ENCODE data around the gene CTNNA3. TPM values are rescaled to one million over a fixed set of nuclear protein-coding genes. Genes with fewer than 3 reads are reported as not detected.

Gene CTNNA3
- total RNA-seq, 1 experiment from 2014 or later, result 0.20 TPM

DNA sequence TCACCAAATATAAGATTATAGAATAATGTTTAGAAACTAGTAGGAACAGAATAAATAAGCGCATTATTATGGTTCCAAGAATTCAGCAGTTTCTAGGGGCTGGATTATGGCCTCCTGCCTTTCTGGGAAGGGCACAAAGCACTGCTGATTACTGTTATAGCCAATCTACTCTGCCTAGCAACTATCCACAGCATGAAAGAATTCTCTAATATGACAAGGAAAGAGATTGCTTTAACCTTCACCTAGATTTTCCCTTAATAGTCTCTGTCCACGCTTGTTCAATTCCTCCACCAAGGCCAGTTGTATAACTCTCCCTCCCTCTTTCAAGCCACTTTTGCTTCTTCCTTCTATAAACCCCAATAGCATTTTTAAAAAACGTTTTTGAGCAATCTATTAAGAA, 1803.7 kb downstream of the CTNNA3 start:
- no peaks in the 10 kb centered on the region for H3K9me3 Mint-ChIP-seq (ENCODE audit: unreplicated experiment)
- intact Hi-C loops (cut with micrococcal nuclease; ENCODE audit: unreplicated experiment), result no loop called here
- Histone ChIP-seq H3K27me3 (replicated peaks; ENCODE audit: control insufficient read depth, insufficient read depth, low read length) (no peaks in the 10 kb centered on the region), H3K4me1 (peaks cover 4% of the 10 kb centered on the region; the same call in 1 of the 2 replicates), H3K36me3 (ENCODE audit: control insufficient read depth, insufficient read depth, low read length) (no peaks in the 10 kb centered on the region), H3K9me3 (no peaks in the 10 kb centered on the region), H3K4me3 (ENCODE audit: low read depth, low read length) (no peak overlapping the region)
- H3K27me3 Mint-ChIP-seq (ENCODE audit: insufficient read depth, unreplicated experiment), result no peaks in the 10 kb centered on the region
- ChIA-PET CTCF (no interaction called here), POLR2A (no interaction called here)
- no TSS peak for BruUV-seq (replicated peaks)
- TF ChIP-seq, protein P1, sequence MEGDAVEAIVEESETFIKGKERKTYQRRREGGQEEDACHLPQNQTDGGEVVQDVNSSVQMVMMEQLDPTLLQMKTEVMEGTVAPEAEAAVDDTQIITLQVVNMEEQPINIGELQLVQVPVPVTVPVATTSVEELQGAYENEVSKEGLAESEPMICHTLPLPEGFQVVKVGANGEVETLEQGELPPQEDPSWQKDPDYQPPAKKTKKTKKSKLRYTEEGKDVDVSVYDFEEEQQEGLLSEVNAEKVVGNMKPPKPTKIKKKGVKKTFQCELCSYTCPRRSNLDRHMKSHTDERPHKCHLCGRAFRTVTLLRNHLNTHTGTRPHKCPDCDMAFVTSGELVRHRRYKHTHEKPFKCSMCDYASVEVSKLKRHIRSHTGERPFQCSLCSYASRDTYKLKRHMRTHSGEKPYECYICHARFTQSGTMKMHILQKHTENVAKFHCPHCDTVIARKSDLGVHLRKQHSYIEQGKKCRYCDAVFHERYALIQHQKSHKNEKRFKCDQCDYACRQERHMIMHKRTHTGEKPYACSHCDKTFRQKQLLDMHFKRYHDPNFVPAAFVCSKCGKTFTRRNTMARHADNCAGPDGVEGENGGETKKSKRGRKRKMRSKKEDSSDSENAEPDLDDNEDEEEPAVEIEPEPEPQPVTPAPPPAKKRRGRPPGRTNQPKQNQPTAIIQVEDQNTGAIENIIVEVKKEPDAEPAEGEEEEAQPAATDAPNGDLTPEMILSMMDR (IDR thresholded peaks at IDR 0.05; ENCODE audit: insufficient read depth in 1 of 2, low read depth in 1 of 2, low read length in 1 of 2, severe bottlenecking in 1 of 2, unreplicated experiment in 1 of 2), result no peak
- DNase-seq, result no peak
- H3K4me1 Mint-ChIP-seq (ENCODE audit: low read depth, unreplicated experiment), result peaks cover 6% of the 10 kb centered on the region
- H3K36me3 Mint-ChIP-seq (ENCODE audit: insufficient read depth, unreplicated experiment), result no peaks in the 10 kb centered on the region
- no peak overlapping the region for H3K27ac Mint-ChIP-seq (ENCODE audit: unreplicated experiment)
- no peak overlapping the region for H3K4me3 Mint-ChIP-seq (ENCODE audit: unreplicated experiment)

DNA sequence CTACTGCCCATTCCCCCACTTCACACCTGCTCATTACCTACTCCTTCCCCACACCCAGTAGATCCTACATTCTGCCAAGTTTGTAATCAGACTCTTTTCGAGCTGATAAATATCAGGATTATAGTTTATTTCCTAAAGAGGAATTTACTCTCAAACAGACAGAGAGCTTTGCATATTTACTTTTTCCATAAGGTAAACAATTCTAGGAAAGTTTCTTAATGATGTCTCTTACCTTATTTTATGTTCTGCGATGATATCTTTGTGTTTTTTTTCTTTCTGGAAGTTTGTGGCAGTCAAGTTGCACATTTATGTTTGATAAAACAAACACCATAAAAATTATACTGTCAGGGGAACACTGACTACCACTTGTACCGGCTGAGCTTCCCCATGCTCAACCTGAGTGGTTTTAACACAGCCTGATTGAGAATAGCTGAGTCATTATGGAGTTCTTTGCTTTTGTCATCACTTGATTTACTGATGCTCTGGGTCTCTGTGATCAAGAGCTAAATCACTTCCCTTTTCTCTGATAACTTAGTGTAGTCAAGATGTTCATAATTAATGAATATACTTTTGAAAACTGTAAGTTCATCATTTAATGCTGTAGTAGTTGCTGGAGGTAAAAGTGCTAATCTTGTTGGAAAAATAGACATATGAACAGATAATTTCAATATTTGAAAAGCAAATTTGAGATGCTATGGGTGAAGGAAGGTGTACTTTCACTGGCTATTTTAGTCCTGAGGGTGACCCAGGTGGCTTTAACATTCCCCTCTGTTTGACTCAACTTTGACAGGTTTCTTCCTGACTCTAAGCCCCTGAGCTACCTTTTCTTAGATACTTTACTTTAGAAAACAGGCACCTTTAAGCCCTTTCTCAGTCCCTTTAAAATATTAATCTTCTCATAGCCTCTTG, 1804.7 kb downstream of the CTNNA3 start:
- Mint-ChIP-seq H3K9me3 (ENCODE audit: unreplicated experiment) (no peaks in the 10 kb centered on the region), H3K4me3 (ENCODE audit: unreplicated experiment) (no peak overlapping the region), H3K27me3 (ENCODE audit: insufficient read depth, unreplicated experiment) (no peaks in the 10 kb centered on the region), H3K4me1 (ENCODE audit: low read depth, unreplicated experiment) (peaks cover 6% of the 10 kb centered on the region), H3K36me3 (ENCODE audit: insufficient read depth, unreplicated experiment) (no peaks in the 10 kb centered on the region), H3K27ac (ENCODE audit: unreplicated experiment) (no peak overlapping the region)
- no TSS peak for BruUV-seq (replicated peaks)
- no peaks in the 10 kb centered on the region for H3K36me3 ChIP-seq (ENCODE audit: control insufficient read depth, insufficient read depth, low read length)
- H3K4me3 ChIP-seq (ENCODE audit: low read depth, low read length), result no peak overlapping the region
- H3K9me3 ChIP-seq, result no peaks in the 10 kb centered on the region
- intact Hi-C loops (cut with micrococcal nuclease; ENCODE audit: unreplicated experiment), result no loop called here
- H3K4me1 ChIP-seq, result peaks cover 4% of the 10 kb centered on the region; the same call in 1 of the 2 replicates
- no peak for DNase-seq
- CTCF ChIA-PET, result interaction anchor here (0.6 kb wide), 1 partner anchor 1179 kb away, joined by 3 read pairs; no protein-coding TSS in a partner anchor
- TF ChIP-seq, protein P1 (IDR thresholded peaks at IDR 0.05; ENCODE audit: insufficient read depth in 1 of 2, low read depth in 1 of 2, low read length in 1 of 2, severe bottlenecking in 1 of 2, unreplicated experiment in 1 of 2), result no peak
- POLR2A ChIA-PET, result interaction anchor here (0.6 kb wide), 1 partner anchor 1013 kb away, joined by 3 read pairs; no protein-coding TSS in a partner anchor
- no peaks in the 10 kb centered on the region for H3K27me3 ChIP-seq (replicated peaks; ENCODE audit: control insufficient read depth, insufficient read depth, low read length)

DNA sequence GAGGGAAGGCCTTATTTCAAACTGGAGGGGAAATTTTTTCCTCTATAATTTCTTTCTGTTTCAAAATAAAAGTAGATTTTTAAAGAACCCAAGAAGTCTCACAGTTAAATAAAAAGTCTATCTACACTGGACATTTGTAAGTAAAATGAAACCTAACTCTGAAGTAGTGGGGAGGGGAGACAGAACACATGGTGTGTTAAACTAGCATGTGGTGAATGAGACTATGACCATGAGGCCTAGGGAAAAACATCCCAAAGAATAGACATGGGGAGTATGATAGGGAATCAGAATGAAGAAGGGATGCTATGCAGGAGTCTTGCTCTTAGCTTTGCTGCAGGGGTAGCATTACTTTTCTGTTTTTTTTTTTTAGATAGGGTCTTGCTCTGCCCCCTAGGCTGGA, 1831.5 kb downstream of the CTNNA3 start:
- Histone ChIP-seq H3K36me3 (ENCODE audit: control insufficient read depth, insufficient read depth, low read length) (no peaks in the 10 kb centered on the region), H3K9me3 (no peaks in the 10 kb centered on the region; the same call in 1 of the 2 replicates), H3K4me3 (ENCODE audit: low read depth, low read length) (no peak overlapping the region), H3K27me3 (replicated peaks; ENCODE audit: control insufficient read depth, insufficient read depth, low read length) (no peaks in the 10 kb centered on the region), H3K4me1 (no peaks in the 10 kb centered on the region)
- no peaks in the 10 kb centered on the region for H3K27me3 Mint-ChIP-seq (ENCODE audit: insufficient read depth, unreplicated experiment)
- H3K27ac Mint-ChIP-seq (ENCODE audit: unreplicated experiment), result no peak overlapping the region
- POLR2A ChIA-PET, result no interaction called here
- intact Hi-C loops (cut with micrococcal nuclease; ENCODE audit: unreplicated experiment), result no loop called here
- CTCF ChIA-PET, result no interaction called here
- H3K4me1 Mint-ChIP-seq (ENCODE audit: low read depth, unreplicated experiment), result no peaks in the 10 kb centered on the region
- DNase-seq, result no peak
- H3K9me3 Mint-ChIP-seq (ENCODE audit: unreplicated experiment), result peaks cover 9% of the 10 kb centered on the region
- BruUV-seq (replicated peaks), result no TSS peak
- TF ChIP-seq, protein P1 (IDR thresholded peaks at IDR 0.05; ENCODE audit: insufficient read depth in 1 of 2, low read depth in 1 of 2, low read length in 1 of 2, severe bottlenecking in 1 of 2, unreplicated experiment in 1 of 2), result no peak
- no peaks in the 10 kb centered on the region for H3K36me3 Mint-ChIP-seq (ENCODE audit: insufficient read depth, unreplicated experiment)
- no peak overlapping the region for H3K4me3 Mint-ChIP-seq (ENCODE audit: unreplicated experiment)

All from Caco-2 (cell line).